IMR-90 (cell line): Measurements from ENCODE around the gene SIN3B. TPM values are rescaled to one million over a fixed set of nuclear protein-coding genes. Genes with fewer than 3 reads are reported as not detected.

Source experiments
- ATAC-seq: fragments of 200-7000 bp; cut with Tn5 transposase; 2 replicates; pipeline ENCODE4 v1.9.1; 2020; ENCODE audit warnings: low read depth, mild to moderate bottlenecking, moderate library complexity
- BruUV-seq: library from RNA; stranded (reverse); fragments of 400-500 nt; replicated peaks from 2 replicates; lab custom pipeline; 2021; lab: Mats Ljungman, UMichigan
- CTCF ChIA-PET: fragments of 300-600 bp; formaldehyde crosslinking; extraction: SDS; loops from one replicate; lab custom pipeline; 2021; ENCODE audit warnings: antibody characterized with exemption; lab: Yijun Ruan, JAX
- POLR2A ChIA-PET: fragments of 300-600 bp; sonication (Branson Sonifier 250); formaldehyde crosslinking; loops from one replicate; lab custom pipeline; 2022; ENCODE audit warnings: antibody characterized with exemption; ENCODE audit not compliant: unreplicated experiment; lab: Charles Lee
- DNase-seq: peaks from one replicate; pipeline ENCODE4 v3.0.0; 2013
- H2AFZ ChIP-seq: replicated peaks from 2 replicates; pipeline ENCODE3; 2013; ENCODE audit warnings: low read length, mild to moderate bottlenecking; ENCODE audit not compliant: poor library complexity
- H2AK5ac ChIP-seq: 2 replicates; pipeline ENCODE4 v1.6.1; 2013; ENCODE audit warnings: low read depth, low read length, inconsistent platforms
- H2AK9ac ChIP-seq: replicated peaks from 2 replicates; pipeline ENCODE3; 2013; ENCODE audit warnings: mild to moderate bottlenecking, low read depth, low read length, moderate library complexity; ENCODE audit not compliant: poor library complexity
- H2BK120ac ChIP-seq: 2 replicates; pipeline ENCODE4 v1.6.1; 2013; ENCODE audit warnings: low read depth, low read length, inconsistent platforms
- H2BK15ac ChIP-seq: 3 replicates; pipeline ENCODE4 v1.6.1; 2013; ENCODE audit warnings: low read depth, low read length, inconsistent platforms
- H2BK20ac ChIP-seq: 2 replicates; pipeline ENCODE4 v1.6.1; 2013; ENCODE audit warnings: low read depth, mild to moderate bottlenecking, inconsistent platforms, low read length, moderate library complexity
- H2BK5ac ChIP-seq: 2 replicates; pipeline ENCODE4 v1.6.1; 2013; ENCODE audit warnings: mild to moderate bottlenecking, low read depth, low read length, inconsistent platforms; ENCODE audit not compliant: poor library complexity, severe bottlenecking
- H3K14ac ChIP-seq: replicated peaks from 2 replicates; pipeline ENCODE4 v1.6.1; 2013; ENCODE audit warnings: low read depth, low read length, inconsistent platforms
- H3K18ac ChIP-seq: 2 replicates; pipeline ENCODE4 v1.6.1; 2013; ENCODE audit warnings: low read depth, low read length, control low read depth
- H3K23ac ChIP-seq: 2 replicates; pipeline ENCODE4 v1.6.1; 2013; ENCODE audit warnings: low read depth, low read length, inconsistent platforms
- H3K27ac ChIP-seq: 2 replicates; pipeline ENCODE4 v1.5.1; 2013; ENCODE audit warnings: mild to moderate bottlenecking, control low read depth, low read length; ENCODE audit not compliant: insufficient read depth
- H3K27me3 ChIP-seq: 2 replicates; pipeline ENCODE4 v1.6.1; 2013; ENCODE audit warnings: low read length; ENCODE audit not compliant: control insufficient read depth, insufficient read depth
- H3K36me3 ChIP-seq: 2 replicates; pipeline ENCODE4 v1.6.1; 2013; ENCODE audit warnings: low read length, mixed read lengths; ENCODE audit not compliant: control insufficient read depth, insufficient read depth
- H3K4ac ChIP-seq: 2 replicates; pipeline ENCODE4 v1.6.1; 2013; ENCODE audit warnings: low read depth, low read length, inconsistent platforms
- H3K4me1 ChIP-seq: 2 replicates; pipeline ENCODE4 v1.6.1; 2013; ENCODE audit warnings: low read length, mixed read lengths; ENCODE audit not compliant: control insufficient read depth, insufficient read depth
- H3K4me2 ChIP-seq: 2 replicates; pipeline ENCODE4 v1.6.1; 2013; ENCODE audit warnings: low read depth, mild to moderate bottlenecking, control low read depth, low read length, moderate library complexity
- H3K4me3 ChIP-seq: 2 replicates; pipeline ENCODE4 v1.5.1; 2013; ENCODE audit warnings: low read depth, mild to moderate bottlenecking, control low read depth, low read length, moderate library complexity; ENCODE audit not compliant: insufficient read depth
- H3K56ac ChIP-seq: 2 replicates; pipeline ENCODE4 v1.6.1; 2013; ENCODE audit warnings: low read length, inconsistent platforms; ENCODE audit not compliant: insufficient read depth; ENCODE audit errors: extremely low read depth
- H3K79me1 ChIP-seq, 2 experiments: 2 replicates each; pipeline ENCODE4 v1.6.1; 2013; ENCODE audit warnings: low read length in 2 of 2, inconsistent platforms in 1 of 2, low read depth in 1 of 2
- H3K9ac ChIP-seq: 2 replicates; pipeline ENCODE4 v1.6.1; 2013; ENCODE audit warnings: low read depth, low read length, control low read depth
- H3K9me1 ChIP-seq: 2 replicates; pipeline ENCODE4 v1.6.1; 2013; ENCODE audit warnings: low read length, inconsistent platforms; ENCODE audit not compliant: insufficient read depth
- H3K9me3 ChIP-seq: 2 replicates; pipeline ENCODE4 v1.6.1; 2013; ENCODE audit warnings: low read length; ENCODE audit not compliant: control insufficient read depth, insufficient read depth
- H4K20me1 ChIP-seq: 2 replicates; pipeline ENCODE4 v1.6.1; 2013; ENCODE audit warnings: low read length, inconsistent platforms; ENCODE audit not compliant: insufficient read depth
- H4K5ac ChIP-seq: 2 replicates; pipeline ENCODE4 v1.6.1; 2013; ENCODE audit warnings: mild to moderate bottlenecking, low read depth, low read length, control low read depth
- H4K8ac ChIP-seq, 2 experiments: 2 replicates each; pipeline ENCODE4 v1.6.1; 2013; ENCODE audit warnings: low read depth in 2 of 2, low read length in 2 of 2, control low read depth in 1 of 2, inconsistent platforms in 1 of 2
- H4K91ac ChIP-seq: 2 replicates; pipeline ENCODE4 v1.6.1; 2013; ENCODE audit warnings: low read depth, low read length, inconsistent platforms; ENCODE audit not compliant: insufficient read depth
- BHLHE40 ChIP-seq: fragments of 150-350 bp; IDR thresholded peaks from 2 replicates; pipeline ENCODE4 v1.6.1; 2016; ENCODE audit warnings: mild to moderate bottlenecking, low read depth, low read length
- CEBPB ChIP-seq: IDR thresholded peaks from 2 replicates; pipeline ENCODE4 v1.6.1; 2012; ENCODE audit warnings: low read depth, low read length, improper control_type of control experiment
- CHD1 ChIP-seq: IDR thresholded peaks from 2 replicates; pipeline ENCODE4 v1.6.1; 2012; ENCODE audit warnings: low read depth, low read length, improper control_type of control experiment
- FOS ChIP-seq: fragments of 150-350 bp; IDR thresholded peaks from 2 replicates; pipeline ENCODE4 v1.6.1; 2016; ENCODE audit warnings: low read depth, low read length
- MAFK ChIP-seq: IDR thresholded peaks from 2 replicates; pipeline ENCODE4 v1.6.1; 2012; ENCODE audit warnings: low read depth, low read length, improper control_type of control experiment
- MAZ ChIP-seq: IDR thresholded peaks from 2 replicates; pipeline ENCODE4 v1.6.1; 2012; ENCODE audit warnings: low read depth, mild to moderate bottlenecking, low read length, improper control_type of control experiment, moderate library complexity, borderline replicate concordance
- MXI1 ChIP-seq: IDR thresholded peaks from 2 replicates; pipeline ENCODE4 v1.6.1; 2012; ENCODE audit warnings: low read depth, mild to moderate bottlenecking, low read length, moderate library complexity, borderline replicate concordance
- NFE2L2 ChIP-seq: fragments of 150-350 bp; IDR thresholded peaks from 2 replicates; pipeline ENCODE4 v1.6.1; 2016; ENCODE audit warnings: low read depth, mild to moderate bottlenecking, low read length
- POLR2A ChIP-seq: IDR thresholded peaks from 2 replicates; pipeline ENCODE4 v1.6.1; 2012; ENCODE audit warnings: mild to moderate bottlenecking, low read depth, low read length
- RAD21 ChIP-seq: IDR thresholded peaks from 2 replicates; pipeline ENCODE4 v1.6.1; 2012; ENCODE audit warnings: low read length, improper control_type of control experiment
- RCOR1 ChIP-seq: IDR thresholded peaks from 2 replicates; pipeline ENCODE4 v1.6.1; 2012; ENCODE audit warnings: mild to moderate bottlenecking, low read length, improper control_type of control experiment; ENCODE audit not compliant: insufficient replicate concordance
- RFX5 ChIP-seq: IDR thresholded peaks from 2 replicates; pipeline ENCODE4 v1.8.0; 2012; ENCODE audit warnings: low read depth, mild to moderate bottlenecking, low read length, moderate library complexity
- SMC3 ChIP-seq: fragments of 150-350 bp; IDR thresholded peaks from 2 replicates; pipeline ENCODE4 v1.6.1; 2016; ENCODE audit warnings: low read depth, mild to moderate bottlenecking, antibody characterized with exemption, low read length, moderate library complexity
- WGBS, 2 experiments: methylation state at CpG; one replicate each; pipeline versions ENCODE4 v1.1.5 to v1.1.7; 2013; ENCODE audit warnings: missing lambda C conversion rate in 2 of 2; ENCODE audit not compliant: insufficient read length in 1 of 2; ENCODE audit errors: extremely low coverage in 2 of 2; 5-methylcytosine and 5-hydroxymethylcytosine counted together
- dilution Hi-C: fragments of 300-500 bp; cut with HindIII; formaldehyde crosslinking; loops from one replicate; pipeline ENCODE4 v1.14.3; 2018; ENCODE audit warnings: low sequenced_read_pairs; ENCODE audit not compliant: unreplicated experiment
- in situ Hi-C: fragments of 300-500 bp; cut with MboI; formaldehyde crosslinking; loops from 3 replicates; pipeline ENCODE4 v1.14.3; 2019; ENCODE audit warnings: low sequenced_read_pairs, inconsistent platforms, mixed read lengths
- intact Hi-C: fragments of 100-400 bp; cut with micrococcal nuclease; formaldehyde crosslinking; loops from 2 replicates; pipeline ENCODE4 v1.10.0; 2022
- polyA plus RNA-seq, 3 experiments: library from polyadenylated mRNA; depleted of rRNA; stranded (reverse); fragments of >200 nt; gene quantifications; 2 replicates each; pipeline ENCODE4 v1.2.3, GENCODE V29; 2012; ENCODE audit warnings: low replicate concordance in 1 of 3
- total RNA-seq: library from RNA; depleted of rRNA; stranded (reverse); fragments of >200 nt; gene quantifications from 2 replicates; pipeline ENCODE4 v1.2.3, GENCODE V29; 2012
- TF ChIP-seq, protein P1 (sequence below): conservative IDR thresholded peaks from 2 replicates; pipeline ENCODE4 v1.5.1; 2012; ENCODE audit warnings: mild to moderate bottlenecking, low read depth, low read length, improper control_type of control experiment
- TF ChIP-seq, protein P2 (sequence below): fragments of 150-350 bp; IDR thresholded peaks from 2 replicates; pipeline ENCODE4 v1.6.1; 2016; ENCODE audit warnings: low read depth, mild to moderate bottlenecking, low read length, moderate library complexity, borderline replicate concordance
- TF ChIP-seq, protein P3 (sequence below): fragments of 150-350 bp; IDR thresholded peaks from 2 replicates; pipeline ENCODE4 v1.6.1; 2017; ENCODE audit warnings: mild to moderate bottlenecking, antibody characterized with exemption, low read length, low read depth

Gene SIN3B
- total and polyA plus RNA-seq, 2 of the 4 experiments (the other 2 are of a cell fraction) = 7.9 to 40.0 TPM

DNA sequence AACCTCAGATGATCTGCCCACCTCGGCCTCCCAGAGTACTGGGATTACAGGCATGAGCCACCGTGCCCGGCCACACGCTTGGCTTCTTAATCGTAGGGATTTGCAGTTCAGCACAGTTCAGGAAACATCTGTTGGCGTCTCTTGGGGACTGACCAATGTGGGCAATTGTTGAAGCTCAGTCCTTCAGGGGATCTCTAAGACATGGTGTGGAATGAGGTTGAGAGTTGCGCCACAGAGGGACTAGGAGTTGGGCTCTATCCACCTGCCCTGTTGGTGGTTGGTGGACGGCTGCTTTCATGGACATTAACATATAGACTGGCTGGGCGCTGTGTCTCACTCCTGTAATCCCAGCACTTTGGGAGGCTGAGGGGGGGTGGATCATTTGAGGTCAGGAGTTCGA, 37.3 kb upstream of the SIN3B start:
- Histone ChIP-seq H2BK20ac (no peak overlapping the region), H3K36me3 (no peaks in the 10 kb centered on the region), H3K4me2 (no peak overlapping the region), H3K27me3 (no peaks in the 10 kb centered on the region), H4K20me1 (no peaks in the 10 kb centered on the region), H4K8ac (no peak overlapping the region), H3K56ac (no peak overlapping the region), H3K4me1 (no peaks in the 10 kb centered on the region), H3K9ac (no peak overlapping the region), H2AK9ac (no peak overlapping the region), H4K5ac (no peak overlapping the region), H4K91ac (no peak overlapping the region), H2BK5ac (no peak overlapping the region), H2AK5ac (no peak overlapping the region), H3K14ac (no peak overlapping the region), H3K18ac (no peak overlapping the region), H3K9me3 (peaks cover 17% of the 10 kb centered on the region), H3K23ac (no peak overlapping the region), H2BK120ac (no peak overlapping the region), H3K4me3 (no peak overlapping the region), H2AFZ (no peak overlapping the region), H3K27ac (no peak overlapping the region), H2BK15ac (no peak overlapping the region), H3K9me1 (no peaks in the 10 kb centered on the region), H3K4ac (no peak overlapping the region), H3K79me1 (no peaks in the 10 kb centered on the region)
- intact Hi-C loops = no loop called here
- no peak for TF ChIP-seq MAFK
- no peak for TF ChIP-seq MXI1
- no peak for TF ChIP-seq CEBPB
- TF ChIP-seq MAZ = no peak
- TF ChIP-seq, protein P1, sequence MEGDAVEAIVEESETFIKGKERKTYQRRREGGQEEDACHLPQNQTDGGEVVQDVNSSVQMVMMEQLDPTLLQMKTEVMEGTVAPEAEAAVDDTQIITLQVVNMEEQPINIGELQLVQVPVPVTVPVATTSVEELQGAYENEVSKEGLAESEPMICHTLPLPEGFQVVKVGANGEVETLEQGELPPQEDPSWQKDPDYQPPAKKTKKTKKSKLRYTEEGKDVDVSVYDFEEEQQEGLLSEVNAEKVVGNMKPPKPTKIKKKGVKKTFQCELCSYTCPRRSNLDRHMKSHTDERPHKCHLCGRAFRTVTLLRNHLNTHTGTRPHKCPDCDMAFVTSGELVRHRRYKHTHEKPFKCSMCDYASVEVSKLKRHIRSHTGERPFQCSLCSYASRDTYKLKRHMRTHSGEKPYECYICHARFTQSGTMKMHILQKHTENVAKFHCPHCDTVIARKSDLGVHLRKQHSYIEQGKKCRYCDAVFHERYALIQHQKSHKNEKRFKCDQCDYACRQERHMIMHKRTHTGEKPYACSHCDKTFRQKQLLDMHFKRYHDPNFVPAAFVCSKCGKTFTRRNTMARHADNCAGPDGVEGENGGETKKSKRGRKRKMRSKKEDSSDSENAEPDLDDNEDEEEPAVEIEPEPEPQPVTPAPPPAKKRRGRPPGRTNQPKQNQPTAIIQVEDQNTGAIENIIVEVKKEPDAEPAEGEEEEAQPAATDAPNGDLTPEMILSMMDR = no peak
- no peak for TF ChIP-seq FOS
- TF ChIP-seq SMC3 = no peak
- no peak for TF ChIP-seq POLR2A
- no peak for TF ChIP-seq BHLHE40
- no peak for TF ChIP-seq RAD21
- TF ChIP-seq NFE2L2 = no peak
- TF ChIP-seq RFX5 = no peak
- TF ChIP-seq, protein P2, sequence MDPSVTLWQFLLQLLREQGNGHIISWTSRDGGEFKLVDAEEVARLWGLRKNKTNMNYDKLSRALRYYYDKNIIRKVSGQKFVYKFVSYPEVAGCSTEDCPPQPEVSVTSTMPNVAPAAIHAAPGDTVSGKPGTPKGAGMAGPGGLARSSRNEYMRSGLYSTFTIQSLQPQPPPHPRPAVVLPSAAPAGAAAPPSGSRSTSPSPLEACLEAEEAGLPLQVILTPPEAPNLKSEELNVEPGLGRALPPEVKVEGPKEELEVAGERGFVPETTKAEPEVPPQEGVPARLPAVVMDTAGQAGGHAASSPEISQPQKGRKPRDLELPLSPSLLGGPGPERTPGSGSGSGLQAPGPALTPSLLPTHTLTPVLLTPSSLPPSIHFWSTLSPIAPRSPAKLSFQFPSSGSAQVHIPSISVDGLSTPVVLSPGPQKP = no peak
- TF ChIP-seq, protein P3, sequence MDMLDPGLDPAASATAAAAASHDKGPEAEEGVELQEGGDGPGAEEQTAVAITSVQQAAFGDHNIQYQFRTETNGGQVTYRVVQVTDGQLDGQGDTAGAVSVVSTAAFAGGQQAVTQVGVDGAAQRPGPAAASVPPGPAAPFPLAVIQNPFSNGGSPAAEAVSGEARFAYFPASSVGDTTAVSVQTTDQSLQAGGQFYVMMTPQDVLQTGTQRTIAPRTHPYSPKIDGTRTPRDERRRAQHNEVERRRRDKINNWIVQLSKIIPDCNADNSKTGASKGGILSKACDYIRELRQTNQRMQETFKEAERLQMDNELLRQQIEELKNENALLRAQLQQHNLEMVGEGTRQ = no peak
- TF ChIP-seq RCOR1 = no peak
- no peak for TF ChIP-seq CHD1
- ChIA-PET POLR2A (no interaction called here), CTCF (interaction anchor here (1.0 kb wide), 1 partner anchor 260 kb away, joined by 4 read pairs; no protein-coding TSS in a partner anchor)
- DNase-seq = no peak
- dilution Hi-C loops = no loop called here
- no TSS peak for BruUV-seq
- 76% methylated on average over 6 of the region's 10 CpGs; no CpG with 5 or more reads in 1 of the 2 experiments for WGBS, 2 experiments
- in situ Hi-C loops = no loop called here
- ATAC-seq = no peak
